Tibial artery (tissue), 4 donors: ENCODE data around the gene YPEL5.

Experiments
- DNase-seq, 2 donors: peaks; one replicate each; pipeline ENCODE4 v3.0.0-alpha.2; 2019
- H3K27ac ChIP-seq, 2 donors: fragments of 200-600 bp; sonication (generic) in 1 of 2; 1 replicate in 1 of 2; 2 replicates in 1 of 2; pipeline ENCODE4 v1.5.1; 2018 to 2019; ENCODE audit warnings: mild to moderate bottlenecking in 1 of 2
- H3K27me3 ChIP-seq, 2 donors: fragments of 200-600 bp; sonication (generic) in 1 of 2; one replicate each; pipeline versions ENCODE4 v1.5.1 to v1.6.0; 2016 to 2019
- H3K36me3 ChIP-seq, 3 donors: fragments of 200-600 bp; sonication (generic) in 2 of 3; one replicate each; pipeline ENCODE4 v1.5.1; 2016 to 2019; ENCODE audit warnings: mild to moderate bottlenecking in 2 of 3
- H3K4me1 ChIP-seq, 4 donors: fragments of 200-600 bp; sonication (generic) in 2 of 4; 1 replicate in 3 of 4; 2 replicates in 1 of 4; pipeline ENCODE4 v1.5.1; 2016 to 2019
- H3K4me3 ChIP-seq, 2 donors: fragments of 200-600 bp; sonication (generic) in 1 of 2; 1 replicate in 1 of 2; 2 replicates in 1 of 2; pipeline ENCODE4 v1.5.1; 2018 to 2019; ENCODE audit warnings: mild to moderate bottlenecking in 2 of 2
- H3K9me3 ChIP-seq, 3 donors: fragments of 200-600 bp; sonication (generic) in 1 of 3; one replicate each; pipeline ENCODE4 v1.5.1; 2016 to 2019
- CTCF ChIP-seq, 2 experiments: fragments of 200-600 bp in 1 of 2; fragments of 450-650 bp in 1 of 2; IDR thresholded peaks; one replicate each; pipeline ENCODE4 v1.5.1; 2017 to 2019; ENCODE audit warnings: antibody characterized with exemption in 2 of 2, mild to moderate bottlenecking in 1 of 2, moderate library complexity in 1 of 2
- intact Hi-C: fragments of 100-400 bp; cut with DNase I; formaldehyde crosslinking; loops from one replicate; pipeline ENCODE4 v1.15.0; 2023; ENCODE audit warnings: low total_unique reads

Gene YPEL5

GRCh38 chr2:30190637-30191036, 43.8 kb downstream of the YPEL5 start:
- Histone ChIP-seq H3K36me3 (no peaks in the 10 kb centered on the region), H3K4me1 (no peaks in the 10 kb centered on the region), H3K9me3 (no peaks in the 10 kb centered on the region), H3K27ac (no peak overlapping the region), H3K4me3 (no peak overlapping the region), H3K27me3 (no peaks in the 10 kb centered on the region)
- intact Hi-C loops: no loop called here
- no peak for DNase-seq
- no peak for TF ChIP-seq CTCF (IDR thresholded peaks at IDR 0.05)

DNA sequence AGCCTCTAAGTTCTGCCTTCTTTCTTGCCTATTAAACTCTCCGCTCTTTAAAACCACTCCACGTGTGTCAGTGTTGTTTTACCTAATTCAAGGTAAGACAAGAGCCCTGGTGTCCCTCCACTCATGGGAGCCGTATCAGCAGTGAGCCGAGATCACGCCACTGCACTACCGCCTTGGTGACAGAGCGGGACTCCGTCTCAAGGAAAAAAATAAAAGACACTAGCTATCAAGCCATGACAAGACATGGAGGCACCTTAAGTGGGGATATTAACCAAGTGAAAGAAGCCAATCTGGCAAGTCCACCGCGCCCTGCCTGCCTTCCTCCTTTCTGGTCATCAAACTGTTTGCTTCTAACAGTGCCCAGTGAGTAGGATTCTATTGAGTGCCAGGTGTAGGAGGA, 44.3 kb downstream of the YPEL5 start:
- no peaks in the 10 kb centered on the region for H3K36me3 ChIP-seq
- no peaks in the 10 kb centered on the region for H3K4me1 ChIP-seq
- H3K27me3 ChIP-seq: no peaks in the 10 kb centered on the region
- no peak overlapping the region for H3K4me3 ChIP-seq
- no peak for DNase-seq
- intact Hi-C loops: no loop called here
- no peak overlapping the region for H3K27ac ChIP-seq
- H3K9me3 ChIP-seq: no peaks in the 10 kb centered on the region
- TF ChIP-seq CTCF (IDR thresholded peaks at IDR 0.05): no peak

GRCh38 chr2:30191819-30192271, 45.0 kb downstream of the YPEL5 start:
- no peaks in the 10 kb centered on the region for H3K27me3 ChIP-seq
- H3K4me1 ChIP-seq: no peaks in the 10 kb centered on the region
- DNase-seq: no peak
- H3K27ac ChIP-seq: no peak overlapping the region
- H3K4me3 ChIP-seq: no peak overlapping the region
- intact Hi-C loops: no loop called here
- no peaks in the 10 kb centered on the region for H3K9me3 ChIP-seq
- no peak for TF ChIP-seq CTCF (IDR thresholded peaks at IDR 0.05)
- H3K36me3 ChIP-seq: no peaks in the 10 kb centered on the region

DNA sequence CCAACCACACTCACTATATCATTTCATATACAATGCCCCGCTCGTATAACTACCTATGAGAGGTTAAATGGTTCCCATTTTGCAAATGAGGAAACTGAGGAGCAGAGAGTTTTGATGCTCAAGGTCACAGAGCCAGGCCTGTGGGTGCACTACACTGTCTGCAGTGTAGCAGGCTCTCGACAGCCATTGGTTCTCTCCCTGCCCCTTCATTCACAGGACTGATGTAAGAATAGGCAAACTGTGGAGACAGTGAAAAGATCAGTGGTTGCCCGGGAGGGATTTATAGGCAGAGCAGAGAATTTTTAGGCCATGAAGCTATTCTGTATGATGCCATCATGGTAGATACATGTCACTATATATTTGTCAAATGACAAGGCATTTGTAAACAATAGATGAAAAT, 45.5 kb downstream of the YPEL5 start:
- no peak overlapping the region for H3K27ac ChIP-seq
- H3K36me3 ChIP-seq: no peaks in the 10 kb centered on the region
- no peak for TF ChIP-seq CTCF (IDR thresholded peaks at IDR 0.05)
- H3K4me3 ChIP-seq: no peak overlapping the region
- no peaks in the 10 kb centered on the region for H3K4me1 ChIP-seq
- H3K27me3 ChIP-seq: no peaks in the 10 kb centered on the region
- DNase-seq: no peak
- intact Hi-C loops: no loop called here
- H3K9me3 ChIP-seq: no peaks in the 10 kb centered on the region

- Histone ChIP-seq H3K36me3 (no peaks in the 10 kb centered on the region), H3K4me1 (no peaks in the 10 kb centered on the region), H3K4me3 (no peak overlapping the region), H3K9me3 (no peaks in the 10 kb centered on the region), H3K27me3 (no peaks in the 10 kb centered on the region), H3K27ac (no peak overlapping the region)
- no peak for TF ChIP-seq CTCF (IDR thresholded peaks at IDR 0.05)
- intact Hi-C loops: no loop called here
- no peak for DNase-seq
Measured at GRCh38 chr2:30193104-30193681, 46.4 kb downstream of the YPEL5 start.

DNA sequence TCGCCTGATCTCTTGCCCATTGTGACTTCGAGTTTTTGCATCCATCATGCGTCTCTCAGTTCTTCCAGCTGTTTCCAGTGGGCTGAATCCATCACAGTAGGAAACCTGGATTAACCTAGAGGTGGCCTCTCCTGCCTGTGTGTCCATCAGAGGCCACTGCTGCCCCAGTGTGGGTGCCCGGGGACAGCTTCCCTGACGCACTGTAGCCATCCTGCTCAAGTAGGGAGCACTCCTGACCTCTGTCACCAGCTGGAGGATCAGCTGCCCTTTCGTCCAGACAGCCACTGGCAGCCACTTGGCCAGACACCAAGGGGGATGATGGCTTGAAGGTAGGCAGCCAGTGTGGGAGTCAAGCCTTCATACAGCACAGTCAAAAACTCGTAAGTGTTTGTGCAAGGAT, 47.6 kb downstream of the YPEL5 start:
- H3K27ac ChIP-seq: no peak overlapping the region
- no peaks in the 10 kb centered on the region for H3K9me3 ChIP-seq
- no peak overlapping the region for H3K4me3 ChIP-seq
- H3K4me1 ChIP-seq: no peaks in the 10 kb centered on the region
- H3K36me3 ChIP-seq: no peaks in the 10 kb centered on the region
- H3K27me3 ChIP-seq: no peaks in the 10 kb centered on the region
- no peak for TF ChIP-seq CTCF (IDR thresholded peaks at IDR 0.05)
- DNase-seq: no peak
- intact Hi-C loops: no loop called here
